BE2C (cell line): ENCODE measurements around the gene GJC1.

Source experiments
- DNase-seq: peaks from one replicate; pipeline ENCODE4 v3.0.0-alpha.2; 2020
- H3K27me3 ChIP-seq: fragments of 250-450 bp; sonication (Bioruptor Pico); 2 replicates; pipeline ENCODE4 v1.5.1; 2020; ENCODE audit warnings: mild to moderate bottlenecking
- H3K36me3 ChIP-seq: fragments of 250-450 bp; sonication (Bioruptor Pico); 2 replicates; pipeline ENCODE4 v1.5.1; 2020; ENCODE audit warnings: mild to moderate bottlenecking
- H3K4me1 ChIP-seq: fragments of 250-450 bp; sonication (Bioruptor Pico); 2 replicates; pipeline ENCODE4 v1.5.1; 2020
- H3K4me3 ChIP-seq: 2 replicates; pipeline ENCODE4 v1.5.1; 2011; ENCODE audit warnings: low read depth, low read length
- H3K9me3 ChIP-seq: fragments of 250-450 bp; sonication (Bioruptor Pico); 2 replicates; pipeline ENCODE4 v1.5.1; 2020
- TF ChIP-seq, protein P1 (sequence below): IDR thresholded peaks from 2 replicates; pipeline ENCODE4 v1.5.1; 2012; ENCODE audit warnings: mild to moderate bottlenecking, low read depth, low read length

Gene GJC1

DNA sequence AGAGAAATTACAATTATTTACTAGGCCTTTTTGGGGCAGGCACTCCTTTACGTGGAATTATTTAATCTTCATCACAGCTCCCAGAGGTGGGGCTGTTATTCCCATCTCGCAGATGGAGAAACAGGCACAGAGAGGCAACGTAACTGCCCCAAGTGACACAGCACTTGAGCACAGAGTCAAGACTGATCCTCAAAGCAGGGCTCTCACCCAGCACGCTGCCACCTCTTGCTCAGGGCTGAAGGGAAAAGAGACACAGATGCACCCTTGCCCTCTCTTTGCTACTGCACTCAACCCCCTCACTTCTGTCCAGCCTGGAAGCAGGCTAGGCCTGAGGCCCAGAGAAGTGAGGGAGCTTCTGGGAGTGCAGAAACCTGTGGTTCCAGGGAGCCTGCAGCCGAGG is 66.9 kb downstream of the GJC1 start:
- TF ChIP-seq, protein P1, sequence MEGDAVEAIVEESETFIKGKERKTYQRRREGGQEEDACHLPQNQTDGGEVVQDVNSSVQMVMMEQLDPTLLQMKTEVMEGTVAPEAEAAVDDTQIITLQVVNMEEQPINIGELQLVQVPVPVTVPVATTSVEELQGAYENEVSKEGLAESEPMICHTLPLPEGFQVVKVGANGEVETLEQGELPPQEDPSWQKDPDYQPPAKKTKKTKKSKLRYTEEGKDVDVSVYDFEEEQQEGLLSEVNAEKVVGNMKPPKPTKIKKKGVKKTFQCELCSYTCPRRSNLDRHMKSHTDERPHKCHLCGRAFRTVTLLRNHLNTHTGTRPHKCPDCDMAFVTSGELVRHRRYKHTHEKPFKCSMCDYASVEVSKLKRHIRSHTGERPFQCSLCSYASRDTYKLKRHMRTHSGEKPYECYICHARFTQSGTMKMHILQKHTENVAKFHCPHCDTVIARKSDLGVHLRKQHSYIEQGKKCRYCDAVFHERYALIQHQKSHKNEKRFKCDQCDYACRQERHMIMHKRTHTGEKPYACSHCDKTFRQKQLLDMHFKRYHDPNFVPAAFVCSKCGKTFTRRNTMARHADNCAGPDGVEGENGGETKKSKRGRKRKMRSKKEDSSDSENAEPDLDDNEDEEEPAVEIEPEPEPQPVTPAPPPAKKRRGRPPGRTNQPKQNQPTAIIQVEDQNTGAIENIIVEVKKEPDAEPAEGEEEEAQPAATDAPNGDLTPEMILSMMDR, result no peak
- Histone ChIP-seq H3K36me3 (no peaks in the 10 kb centered on the region), H3K4me1 (0 out of 2 replicates have a peak, but pooled peaks cover 3% of the 10 kb centered on the region), H3K4me3 (no peak overlapping the region), H3K9me3 (no peaks in the 10 kb centered on the region), H3K27me3 (peaks cover 8% of the 10 kb centered on the region)
- DNase-seq, result no peak

DNA sequence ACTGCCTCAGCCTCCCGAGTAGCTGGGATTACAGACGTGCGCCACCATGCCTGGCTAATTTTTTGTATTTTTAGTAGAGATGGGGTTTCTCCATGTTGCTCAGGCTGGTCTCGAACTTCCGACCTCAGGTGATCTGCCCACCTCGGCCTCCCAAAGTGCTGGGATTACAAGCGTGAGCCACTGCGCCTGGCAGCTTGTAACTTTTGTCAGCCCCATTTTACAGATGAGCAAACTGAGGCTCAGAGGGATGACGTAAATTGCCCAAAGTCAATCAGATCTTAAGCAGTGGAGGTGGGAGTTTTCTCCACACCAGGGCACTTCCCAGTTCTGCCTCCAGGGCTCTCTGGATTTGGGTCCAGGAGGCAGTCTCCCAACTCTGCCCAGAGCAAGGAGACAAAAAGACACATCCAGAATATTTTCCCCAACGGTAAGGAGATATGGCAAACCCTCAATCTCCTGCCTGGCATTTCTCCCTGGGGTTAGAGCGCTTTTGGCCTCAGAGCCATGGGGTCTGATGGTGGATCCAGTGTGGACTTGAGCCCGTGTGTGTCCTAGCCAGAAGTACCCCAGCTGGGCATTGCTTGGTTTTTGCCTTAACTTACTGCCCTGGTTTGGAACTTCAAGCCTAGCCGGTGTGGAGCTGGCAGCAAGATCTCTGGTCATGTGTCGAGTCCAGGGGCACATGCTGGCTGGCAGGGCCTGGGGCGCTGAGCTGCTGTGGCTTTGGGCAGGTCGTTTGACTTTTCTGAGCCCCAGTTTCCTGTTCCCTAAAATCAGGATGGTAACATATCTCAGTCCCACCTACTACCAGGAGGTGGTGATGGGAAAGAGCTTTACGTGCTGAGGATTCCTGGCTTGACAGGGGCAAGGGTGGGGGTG is 67.9 kb downstream of the GJC1 start:
- DNase-seq, result no peak
- H3K36me3 ChIP-seq, result no peaks in the 10 kb centered on the region
- H3K4me1 ChIP-seq, result 0 out of 2 replicates have a peak, but pooled peaks cover 3% of the 10 kb centered on the region
- no peak overlapping the region for H3K4me3 ChIP-seq
- TF ChIP-seq, protein P1, result no peak
- H3K9me3 ChIP-seq, result no peaks in the 10 kb centered on the region
- peaks cover 13% of the 10 kb centered on the region for H3K27me3 ChIP-seq

DNA sequence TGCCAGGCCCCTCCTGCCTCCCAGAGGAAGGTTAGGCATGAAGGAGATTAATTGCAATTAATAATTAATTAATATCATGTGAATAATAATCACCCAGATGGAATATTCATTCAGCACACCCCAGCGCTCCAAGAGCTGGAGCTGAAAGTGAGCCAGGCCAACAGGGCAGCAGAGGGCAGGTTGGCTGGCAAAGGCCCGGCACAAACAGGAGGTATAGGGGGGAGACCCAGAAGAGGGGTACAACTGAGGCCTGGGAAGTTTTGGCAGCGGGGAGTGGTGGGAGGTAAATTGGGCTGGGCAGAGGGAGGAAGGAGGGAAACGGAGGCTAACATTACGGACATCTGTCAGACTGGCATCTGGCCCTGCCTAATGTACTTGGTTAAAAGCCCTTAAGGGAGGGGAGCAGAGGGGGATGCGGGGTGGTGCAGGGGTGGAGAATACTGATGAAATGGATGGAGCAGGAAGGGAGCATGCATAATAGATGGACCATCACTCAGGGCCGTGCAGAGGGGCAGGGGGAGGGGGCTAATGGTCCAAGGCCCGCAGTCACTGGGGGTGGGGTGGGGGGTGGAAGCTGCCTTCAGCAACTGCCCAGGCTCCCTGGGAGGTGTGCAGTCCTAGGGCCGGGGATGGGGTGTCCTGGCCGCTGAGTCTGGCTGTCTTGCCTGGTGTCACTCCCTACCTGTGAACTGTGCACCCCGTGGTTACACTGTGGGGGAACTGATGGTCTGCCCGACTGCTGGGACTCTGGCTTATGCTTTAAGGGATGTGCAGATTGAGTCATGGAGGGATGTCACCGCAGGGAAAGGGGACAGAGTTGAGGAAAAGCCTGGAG is 69.4 kb downstream of the GJC1 start:
- TF ChIP-seq, protein P1, result no peak
- no peak for DNase-seq
- H3K27me3 ChIP-seq, result peaks cover 13% of the 10 kb centered on the region
- no peaks in the 10 kb centered on the region for H3K9me3 ChIP-seq
- no peaks in the 10 kb centered on the region for H3K36me3 ChIP-seq
- H3K4me3 ChIP-seq, result no peak overlapping the region
- 0 out of 2 replicates have a peak, but pooled peaks cover 3% of the 10 kb centered on the region for H3K4me1 ChIP-seq

DNA sequence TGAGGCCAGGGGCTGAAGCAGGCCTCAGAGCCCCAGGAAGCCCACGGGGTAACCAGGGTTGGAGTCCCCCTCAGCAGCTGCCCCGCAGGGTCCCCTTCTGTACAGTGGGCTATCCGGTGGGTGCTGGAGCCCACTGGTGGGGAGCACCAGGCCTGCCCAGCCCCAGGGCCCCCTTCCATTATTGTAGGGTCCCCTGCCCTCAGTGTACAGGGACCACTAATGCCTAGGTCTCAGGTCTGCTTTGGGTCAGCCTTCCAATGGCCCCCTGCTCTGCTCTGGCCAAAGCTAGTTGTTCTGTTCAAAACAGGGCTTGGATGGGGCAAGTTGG is 70.2 kb downstream of the GJC1 start:
- no peak for DNase-seq
- H3K9me3 ChIP-seq, result no peaks in the 10 kb centered on the region
- 0 out of 2 replicates have a peak, but pooled peaks cover 3% of the 10 kb centered on the region for H3K4me1 ChIP-seq
- TF ChIP-seq, protein P1, result no peak
- H3K27me3 ChIP-seq, result peaks cover 13% of the 10 kb centered on the region
- no peak overlapping the region for H3K4me3 ChIP-seq
- H3K36me3 ChIP-seq, result no peaks in the 10 kb centered on the region

DNA sequence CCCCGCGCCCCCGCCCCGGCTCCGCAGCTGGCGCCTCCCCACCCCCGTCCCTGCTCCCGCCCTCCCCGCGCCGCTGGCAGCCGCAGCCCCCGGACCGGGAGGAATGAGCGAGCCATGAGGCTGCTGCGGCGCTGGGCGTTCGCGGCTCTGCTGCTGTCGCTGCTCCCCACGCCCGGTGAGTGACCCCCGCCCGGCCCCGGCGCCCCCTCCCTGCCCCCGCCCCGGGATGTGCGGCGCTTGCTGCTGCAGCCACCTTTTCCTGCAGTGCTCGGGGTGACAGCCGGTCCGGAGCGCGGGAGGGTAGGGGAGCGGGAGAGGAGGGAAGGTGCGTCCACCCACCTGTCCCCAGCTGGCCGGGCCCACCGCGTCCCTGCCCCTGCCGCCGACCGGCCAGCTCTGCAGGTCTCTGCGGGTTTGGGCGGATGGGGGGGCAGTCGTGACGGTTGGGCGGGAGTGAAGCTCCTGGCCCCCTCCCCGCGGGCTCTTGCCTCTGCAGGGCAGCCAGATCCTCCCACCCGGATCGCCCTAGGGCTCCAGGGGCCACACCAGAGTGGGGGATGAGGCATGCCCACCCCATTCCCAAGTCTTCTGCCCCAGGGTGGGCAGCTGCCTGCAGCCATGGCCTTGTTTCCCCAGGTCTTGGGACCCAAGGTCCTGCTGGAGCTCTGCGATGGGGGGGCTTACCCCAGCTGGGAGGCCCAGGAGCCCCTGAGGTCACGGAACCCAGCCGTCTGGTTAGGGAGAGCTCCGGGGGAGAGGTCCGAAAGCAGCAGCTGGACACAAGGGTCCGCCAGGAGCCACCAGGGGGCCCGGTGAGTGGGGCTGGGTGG is 70.8 kb downstream of the GJC1 start:
- Histone ChIP-seq H3K4me1 (0 out of 2 replicates have a peak, but pooled peaks cover 3% of the 10 kb centered on the region), H3K36me3 (no peaks in the 10 kb centered on the region), H3K4me3 (peak overlapping the region; percentile 56), H3K27me3 (peaks cover 13% of the 10 kb centered on the region), H3K9me3 (no peaks in the 10 kb centered on the region)
- TF ChIP-seq, protein P1, result peak; percentile 36; the same call in 1 of the 2 replicates
- no peak for DNase-seq
